Neuronal stem cell (in vitro differentiated cells): ENCODE results near the gene THEMIS.

Experiments used
- DNase-seq: peaks from one replicate; pipeline ENCODE4 v3.0.0-alpha.2; 2013; ENCODE audit warnings: low spot score
- H2AFZ ChIP-seq: one replicate; pipeline ENCODE4 v1.6.1; 2013; ENCODE audit warnings: mild to moderate bottlenecking, low read length, inconsistent platforms
- H2AK5ac ChIP-seq: 2 replicates; pipeline ENCODE4 v1.6.1; 2013; ENCODE audit warnings: low read depth, mild to moderate bottlenecking, inconsistent platforms, low read length, moderate library complexity, mixed read lengths
- H2BK120ac ChIP-seq: 2 replicates; pipeline ENCODE4 v1.6.1; 2013; ENCODE audit warnings: low read depth, mild to moderate bottlenecking, inconsistent platforms, low read length, moderate library complexity, mixed read lengths
- H2BK12ac ChIP-seq: one replicate; pipeline ENCODE4 v1.6.1; 2013; ENCODE audit warnings: low read length, inconsistent platforms
- H2BK15ac ChIP-seq: 2 replicates; pipeline ENCODE4 v1.6.1; 2013; ENCODE audit warnings: mild to moderate bottlenecking, low read length, inconsistent platforms, mixed read lengths
- H2BK5ac ChIP-seq: one replicate; pipeline ENCODE4 v1.6.1; 2013; ENCODE audit warnings: inconsistent platforms, mild to moderate bottlenecking, low read length, moderate library complexity
- H3K14ac ChIP-seq: one replicate; pipeline ENCODE4 v1.6.1; 2013; ENCODE audit warnings: low read length, inconsistent platforms
- H3K18ac ChIP-seq: 2 replicates; pipeline ENCODE4 v1.6.1; 2013; ENCODE audit warnings: low read length, inconsistent platforms
- H3K23ac ChIP-seq: 2 replicates; pipeline ENCODE4 v1.6.1; 2013; ENCODE audit warnings: low read depth, mild to moderate bottlenecking, mixed read lengths, low read length, inconsistent platforms; ENCODE audit not compliant: poor library complexity
- H3K27ac ChIP-seq: replicated peaks from 3 replicates; pipeline ENCODE4 v1.5.1; 2013; ENCODE audit warnings: low read length, inconsistent platforms
- H3K27me3 ChIP-seq, 3 experiments: 2 replicates each; pipeline ENCODE4 v1.6.1; 2013; ENCODE audit warnings: low read length in 3 of 3, mild to moderate bottlenecking in 2 of 3, inconsistent platforms in 1 of 3, low read depth in 1 of 3, mixed read lengths in 1 of 3, moderate library complexity in 1 of 3; ENCODE audit not compliant: control insufficient read depth in 3 of 3, insufficient read depth in 3 of 3
- H3K36me3 ChIP-seq, 2 donors: replicated peaks in 1 of 2; 2 replicates each; pipeline ENCODE4 v1.6.1; 2013; ENCODE audit warnings: low read length in 2 of 2; ENCODE audit not compliant: control insufficient read depth in 2 of 2, insufficient read depth in 2 of 2
- H3K4ac ChIP-seq: 2 replicates; pipeline ENCODE4 v1.6.1; 2013; ENCODE audit warnings: inconsistent platforms, mild to moderate bottlenecking, low read length, moderate library complexity
- H3K4me1 ChIP-seq, 2 donors: 1 replicate in 1 of 2; 2 replicates in 1 of 2; pipeline ENCODE4 v1.6.1; 2013; ENCODE audit warnings: low read length in 2 of 2, low read depth in 1 of 2; ENCODE audit not compliant: control insufficient read depth in 2 of 2, insufficient read depth in 1 of 2
- H3K4me2 ChIP-seq: one replicate; pipeline ENCODE4 v1.6.1; 2013; ENCODE audit warnings: mild to moderate bottlenecking, low read length, inconsistent platforms; ENCODE audit not compliant: insufficient read depth, poor library complexity, severe bottlenecking
- H3K4me3 ChIP-seq, 2 donors: 2 replicates each; pipeline ENCODE4 v1.5.1; 2013; ENCODE audit warnings: low read length in 2 of 2, mild to moderate bottlenecking in 2 of 2, inconsistent platforms in 1 of 2, moderate library complexity in 1 of 2
- H3K79me1 ChIP-seq: one replicate; pipeline ENCODE4 v1.6.1; 2013; ENCODE audit warnings: low read depth, mild to moderate bottlenecking, inconsistent platforms, low read length, moderate library complexity
- H3K9ac ChIP-seq: one replicate; pipeline ENCODE4 v1.6.1; 2013; ENCODE audit warnings: mild to moderate bottlenecking, low read depth, low read length, inconsistent platforms; ENCODE audit not compliant: poor library complexity
- H3K9me3 ChIP-seq, 2 donors: replicated peaks in 1 of 2; 2 replicates each; pipeline versions ENCODE3 to v1.6.1; 2013; ENCODE audit warnings: low read length in 2 of 2, mild to moderate bottlenecking in 2 of 2, inconsistent platforms in 1 of 2, low read depth in 1 of 2, mixed read lengths in 1 of 2, moderate library complexity in 1 of 2; ENCODE audit not compliant: control insufficient read depth in 2 of 2, insufficient read depth in 1 of 2
- H4K8ac ChIP-seq: one replicate; pipeline ENCODE4 v1.6.1; 2013; ENCODE audit warnings: low read depth, mild to moderate bottlenecking, inconsistent platforms, low read length, moderate library complexity
- H4K91ac ChIP-seq: one replicate; pipeline ENCODE4 v1.6.1; 2013; ENCODE audit warnings: low read length, low read depth, mild to moderate bottlenecking, inconsistent platforms; ENCODE audit not compliant: poor library complexity
- WGBS, 2 donors: extraction: QIAGEN DNeasy Blood & Tissue Kit; methylation state at CpG; one replicate each; pipeline ENCODE4 v1.1.7; 2013; ENCODE audit warnings: missing lambda C conversion rate in 2 of 2, mixed read lengths in 1 of 2; ENCODE audit not compliant: insufficient read length in 2 of 2, insufficient replicate concordance in 1 of 2; ENCODE audit errors: extremely low coverage in 2 of 2; 5-methylcytosine and 5-hydroxymethylcytosine counted together

The THEMIS gene

GRCh38 chr6:127923135-127923534 lies 22.3 kb upstream of the THEMIS start:
- H3K18ac ChIP-seq: no peak overlapping the region
- no peak overlapping the region for H4K8ac ChIP-seq
- H3K4ac ChIP-seq: no peak overlapping the region
- WGBS, 2 donors: no CpG with 5 or more reads among the region's 2 CpGs
- no peak overlapping the region for H4K91ac ChIP-seq
- no peak overlapping the region for H3K4me3 ChIP-seq
- no peaks in the 10 kb centered on the region for H3K79me1 ChIP-seq
- no peaks in the 10 kb centered on the region for H3K36me3 ChIP-seq
- no peak overlapping the region for H2AK5ac ChIP-seq
- H3K27me3 ChIP-seq: no peaks in the 10 kb centered on the region
- no peak for DNase-seq
- H3K4me2 ChIP-seq: no peak overlapping the region
- H2BK5ac ChIP-seq: no peak overlapping the region
- no peak overlapping the region for H3K27ac ChIP-seq
- H3K23ac ChIP-seq: no peak overlapping the region
- H2BK15ac ChIP-seq: no peak overlapping the region
- H2BK12ac ChIP-seq: no peak overlapping the region
- H2AFZ ChIP-seq: no peak overlapping the region
- no peaks in the 10 kb centered on the region for H3K4me1 ChIP-seq
- no peak overlapping the region for H2BK120ac ChIP-seq
- no peak overlapping the region for H3K9ac ChIP-seq
- H3K9me3 ChIP-seq: no peaks in the 10 kb centered on the region
- H3K14ac ChIP-seq: no peak overlapping the region

- no peak overlapping the region for H3K4ac ChIP-seq
- no CpG with 5 or more reads among the region's 6 CpGs for WGBS, 2 donors
- H3K79me1 ChIP-seq: no peaks in the 10 kb centered on the region
- H3K23ac ChIP-seq: no peak overlapping the region
- no peak overlapping the region for H2BK5ac ChIP-seq
- no peak overlapping the region for H2BK120ac ChIP-seq
- no peak overlapping the region for H4K8ac ChIP-seq
- no peaks in the 10 kb centered on the region for H3K4me1 ChIP-seq
- no peak overlapping the region for H2AK5ac ChIP-seq
- H3K4me2 ChIP-seq: no peak overlapping the region
- no peak for DNase-seq
- H2BK15ac ChIP-seq: no peak overlapping the region
- H2BK12ac ChIP-seq: no peak overlapping the region
- no peak overlapping the region for H3K14ac ChIP-seq
- no peak overlapping the region for H3K9ac ChIP-seq
- no peak overlapping the region for H4K91ac ChIP-seq
- H3K36me3 ChIP-seq: no peaks in the 10 kb centered on the region
- H3K27ac ChIP-seq: no peak overlapping the region
- no peak overlapping the region for H3K4me3 ChIP-seq
- no peak overlapping the region for H2AFZ ChIP-seq
- no peaks in the 10 kb centered on the region for H3K27me3 ChIP-seq
- H3K18ac ChIP-seq: no peak overlapping the region
- H3K9me3 ChIP-seq: no peaks in the 10 kb centered on the region
Observed at GRCh38 chr6:127921982-127922381, 21.1 kb upstream of the THEMIS start.

GRCh38 chr6:127920804-127921203 lies 19.9 kb upstream of the THEMIS start:
- no peaks in the 10 kb centered on the region for H3K36me3 ChIP-seq
- H3K18ac ChIP-seq: no peak overlapping the region
- no CpG with 5 or more reads among the region's 3 CpGs for WGBS, 2 donors
- no peak overlapping the region for H3K14ac ChIP-seq
- H3K27ac ChIP-seq: no peak overlapping the region
- no peak overlapping the region for H2BK15ac ChIP-seq
- no peak overlapping the region for H2BK120ac ChIP-seq
- DNase-seq: no peak
- H2BK12ac ChIP-seq: no peak overlapping the region
- no peaks in the 10 kb centered on the region for H3K27me3 ChIP-seq
- no peaks in the 10 kb centered on the region for H3K4me1 ChIP-seq
- no peak overlapping the region for H2AFZ ChIP-seq
- H2AK5ac ChIP-seq: no peak overlapping the region
- H3K9ac ChIP-seq: no peak overlapping the region
- no peak overlapping the region for H2BK5ac ChIP-seq
- H4K8ac ChIP-seq: no peak overlapping the region
- H3K4me2 ChIP-seq: no peak overlapping the region
- no peak overlapping the region for H3K23ac ChIP-seq
- H3K79me1 ChIP-seq: no peaks in the 10 kb centered on the region
- H3K4ac ChIP-seq: no peak overlapping the region
- no peak overlapping the region for H4K91ac ChIP-seq
- no peaks in the 10 kb centered on the region for H3K9me3 ChIP-seq
- H3K4me3 ChIP-seq: no peak overlapping the region

GRCh38 chr6:127918506-127919427 lies 17.9 kb upstream of the THEMIS start:
- no peak overlapping the region for H4K8ac ChIP-seq
- no peaks in the 10 kb centered on the region for H3K27me3 ChIP-seq
- H3K18ac ChIP-seq: no peak overlapping the region
- no peak overlapping the region for H3K4me3 ChIP-seq
- no peak overlapping the region for H3K4me2 ChIP-seq
- 100% methylated on average over 1 of the region's 3 CpGs; no CpG with 5 or more reads in 1 of the 2 donors for WGBS, 2 donors
- no peak overlapping the region for H2BK5ac ChIP-seq
- no peaks in the 10 kb centered on the region for H3K4me1 ChIP-seq
- H3K36me3 ChIP-seq: no peaks in the 10 kb centered on the region
- no peak overlapping the region for H3K27ac ChIP-seq
- H3K4ac ChIP-seq: no peak overlapping the region
- H2BK120ac ChIP-seq: no peak overlapping the region
- no peak overlapping the region for H4K91ac ChIP-seq
- no peak for DNase-seq
- no peak overlapping the region for H3K9ac ChIP-seq
- no peak overlapping the region for H3K23ac ChIP-seq
- no peaks in the 10 kb centered on the region for H3K9me3 ChIP-seq
- H2AK5ac ChIP-seq: no peak overlapping the region
- H2BK15ac ChIP-seq: no peak overlapping the region
- no peaks in the 10 kb centered on the region for H3K79me1 ChIP-seq
- no peak overlapping the region for H2AFZ ChIP-seq
- H3K14ac ChIP-seq: no peak overlapping the region
- no peak overlapping the region for H2BK12ac ChIP-seq
